Activated T-helper 2 cell treated with anti-CD3 and anti-CD28 coated beads, Interferon-gamma antibody, Interleukin-2, Interleukin-4, amounts not matched to agents 10 μg/mL and 5 μg/mL and 100 μg/mL, durations not matched to agents 14 hours and 24 hours and 36 hours (primary cell): Measurements from ENCODE around the gene RAMAC. TPM values are rescaled to one million over a fixed set of nuclear protein-coding genes. Genes with fewer than 3 reads are reported as not detected.
A peak's percentile ranks its signal among the peaks of the same experiment; 100 is the strongest.
"Not testable (repeated sequence)": the region's sequence is repeated elsewhere in the genome, so short reads cannot be mapped to it uniquely, and the experiment has no call there.

Experiments used
- DNase-seq: peaks from one replicate; pipeline ENCODE4 v3.0.0; 2021; ENCODE audit warnings: low spot score
- H3K27ac Mint-ChIP-seq: one replicate; pipeline ENCODE4 v1.8.0; 2021; ENCODE audit warnings: mixed read lengths
- H3K27me3 Mint-ChIP-seq: one replicate; pipeline ENCODE4 v1.8.0; 2021; ENCODE audit warnings: low read depth, mixed read lengths
- H3K36me3 Mint-ChIP-seq: one replicate; pipeline ENCODE4 v1.8.0; 2021; ENCODE audit warnings: low read depth, mixed read lengths
- H3K4me1 Mint-ChIP-seq: one replicate; pipeline ENCODE4 v1.8.0; 2021; ENCODE audit warnings: low read depth, mixed read lengths
- H3K4me3 Mint-ChIP-seq: one replicate; pipeline ENCODE4 v1.8.0; 2021; ENCODE audit warnings: low read depth, mild to moderate bottlenecking, moderate library complexity, mixed read lengths
- H3K9me3 Mint-ChIP-seq: one replicate; pipeline ENCODE4 v1.8.0; 2021; ENCODE audit warnings: mixed read lengths
- intact Hi-C: fragments of 100-400 bp; cut with micrococcal nuclease; formaldehyde crosslinking; loops from one replicate; pipeline ENCODE4 v1.15.1; 2023
- total RNA-seq: library from RNA; stranded (reverse); gene quantifications from 2 replicates; pipeline ENCODE4 v1.2.3, GENCODE V29; 2022

The RAMAC gene
- total RNA-seq: 21.2 and 22.7 TPM in 2 replicates

GRCh38 chr15:82985688-82986441 is at the start of gene RAMAC:
Gene RAMAC, plus strand, starts transcription at chr15:82986210. Its CDS starts 2,809 bp downstream, at chr15:82989019.
- Mint-ChIP-seq H3K4me1 (peaks cover 22% of the 10 kb centered on the region), H3K36me3 (peaks cover 34% of the 10 kb centered on the region), H3K27me3 (no peaks in the 10 kb centered on the region), H3K27ac (peak within 1 kb of the TSS; percentile 95), H3K9me3 (no peaks in the 10 kb centered on the region), H3K4me3 (peak within 1 kb of the TSS; percentile 86)
- intact Hi-C loops: loop anchor here (2.0 to 10.0 kb wide), 4 partner anchors 35 to 441 kb away; partner anchors contain the start of gene RPS17
- DNase-seq: peak; percentile 87

- Mint-ChIP-seq H3K36me3 (peaks cover 12% of the 10 kb centered on the region), H3K27me3 (peaks cover 2% of the 10 kb centered on the region)
- intact Hi-C loops: loop anchor here (2.0 kb wide), 1 partner anchor 14 kb away; no protein-coding TSS in a partner anchor
These were observed 48.9 kb upstream of the RAMAC start for GRCh38 chr15:82936966-82937711.

GRCh38 chr15:82937712-82938058 is 48.3 kb upstream of the RAMAC start:
- Mint-ChIP-seq H3K36me3 (peaks cover 12% of the 10 kb centered on the region), H3K4me1 (peaks cover 41% of the 10 kb centered on the region), H3K9me3 (no peaks in the 10 kb centered on the region), H3K27me3 (peaks cover 2% of the 10 kb centered on the region), H3K27ac (no peak overlapping the region), H3K4me3 (no peak overlapping the region)
- DNase-seq: no peak
- intact Hi-C loops: loop anchor here (2.0 kb wide), 1 partner anchor 13 kb away; no protein-coding TSS in a partner anchor

More at GRCh38 chr15:82936966-82937711, 48.9 kb upstream of the RAMAC start:
- Mint-ChIP-seq H3K27ac (no peak overlapping the region), H3K9me3 (no peaks in the 10 kb centered on the region), H3K4me3 (no peak overlapping the region), H3K4me1 (peaks cover 41% of the 10 kb centered on the region)
- DNase-seq: no peak

- H3K9me3 Mint-ChIP-seq: not testable (repeated sequence)
These were observed 46.3 kb upstream of the RAMAC start for GRCh38 chr15:82939678-82940077.

DNA sequence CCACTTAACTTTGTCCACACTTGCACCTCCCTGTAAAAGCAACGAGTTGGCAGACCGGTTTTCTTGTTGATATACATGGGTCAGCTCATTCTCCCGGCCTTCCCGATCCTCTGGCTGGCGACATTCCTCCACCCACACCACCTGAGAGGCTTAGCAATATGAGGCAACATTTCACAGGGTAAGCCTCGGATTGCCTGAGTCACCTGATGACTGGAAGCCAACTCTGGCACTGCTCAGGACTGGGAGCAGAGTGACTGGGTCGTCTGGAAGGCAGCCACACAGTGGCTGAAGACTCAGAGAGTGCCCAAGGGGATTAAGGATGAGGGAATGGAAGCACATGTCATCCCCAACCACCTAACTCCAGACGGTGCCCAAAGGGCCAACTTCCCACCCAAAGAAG is 43.3 kb upstream of the RAMAC start:
- intact Hi-C loops: no loop called here
- DNase-seq: no peak
- Mint-ChIP-seq H3K4me1 (peaks cover 21% of the 10 kb centered on the region), H3K9me3 (no peaks in the 10 kb centered on the region), H3K4me3 (no peak overlapping the region), H3K27me3 (peaks cover 8% of the 10 kb centered on the region), H3K27ac (no peak overlapping the region), H3K36me3 (peaks cover 24% of the 10 kb centered on the region)

More at GRCh38 chr15:82939678-82940077, 46.3 kb upstream of the RAMAC start:
- DNase-seq, H3K27ac Mint-ChIP-seq, intact Hi-C loops, H3K27me3 Mint-ChIP-seq, H3K4me3 Mint-ChIP-seq: not testable (repeated sequence)
- peaks cover 22% of the 10 kb centered on the region for H3K4me1 Mint-ChIP-seq
- H3K36me3 Mint-ChIP-seq: peaks cover 12% of the 10 kb centered on the region

GRCh38 chr15:82943176-82943575 is 42.8 kb upstream of the RAMAC start:
- Mint-ChIP-seq H3K9me3 (no peaks in the 10 kb centered on the region), H3K27me3 (peaks cover 8% of the 10 kb centered on the region), H3K27ac (no peak overlapping the region), H3K4me1 (peaks cover 22% of the 10 kb centered on the region), H3K4me3 (no peak overlapping the region), H3K36me3 (peaks cover 26% of the 10 kb centered on the region)
- no peak for DNase-seq
- intact Hi-C loops: no loop called here

GRCh38 chr15:82944056-82944455 is 42.0 kb upstream of the RAMAC start:
- DNase-seq: no peak
- peaks cover 16% of the 10 kb centered on the region for H3K4me1 Mint-ChIP-seq
- H3K27ac Mint-ChIP-seq: no peak overlapping the region
- H3K4me3 Mint-ChIP-seq: no peak overlapping the region
- no peaks in the 10 kb centered on the region for H3K9me3 Mint-ChIP-seq
- intact Hi-C loops: no loop called here
- peaks cover 6% of the 10 kb centered on the region for H3K27me3 Mint-ChIP-seq
- peaks cover 19% of the 10 kb centered on the region for H3K36me3 Mint-ChIP-seq

- H3K36me3 Mint-ChIP-seq: peaks cover 17% of the 10 kb centered on the region
- no peak overlapping the region for H3K4me3 Mint-ChIP-seq
- peaks cover 15% of the 10 kb centered on the region for H3K4me1 Mint-ChIP-seq
- no peaks in the 10 kb centered on the region for H3K9me3 Mint-ChIP-seq
- no peak for DNase-seq
- peaks cover 6% of the 10 kb centered on the region for H3K27me3 Mint-ChIP-seq
- intact Hi-C loops: no loop called here
- H3K27ac Mint-ChIP-seq: no peak overlapping the region
These were observed 41.2 kb upstream of the RAMAC start for GRCh38 chr15:82944821-82945220.

DNA sequence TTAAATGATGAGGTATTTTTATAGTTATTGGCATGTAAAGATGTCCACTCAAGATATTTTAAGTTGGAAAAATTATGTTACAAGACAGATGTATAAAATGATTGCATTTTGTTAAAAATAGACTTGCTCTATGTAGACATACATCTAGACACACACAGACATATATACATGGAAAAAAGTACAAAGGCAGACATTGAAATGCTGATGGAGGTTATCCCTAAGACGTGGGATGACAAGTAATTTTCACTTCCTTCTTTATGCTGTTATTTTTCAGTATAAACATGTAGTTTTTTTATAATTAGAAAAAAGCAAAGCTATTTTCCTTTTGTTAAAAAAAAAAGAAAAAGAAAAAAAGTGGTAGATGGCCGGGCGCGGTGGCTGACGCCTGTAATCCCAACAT is 40.7 kb upstream of the RAMAC start:
- Mint-ChIP-seq H3K4me3 (no peak overlapping the region), H3K27me3 (peaks cover 6% of the 10 kb centered on the region), H3K9me3 (no peaks in the 10 kb centered on the region), H3K36me3 (peaks cover 17% of the 10 kb centered on the region), H3K4me1 (peaks cover 15% of the 10 kb centered on the region), H3K27ac (no peak overlapping the region)
- no peak for DNase-seq
- intact Hi-C loops: no loop called here

DNA sequence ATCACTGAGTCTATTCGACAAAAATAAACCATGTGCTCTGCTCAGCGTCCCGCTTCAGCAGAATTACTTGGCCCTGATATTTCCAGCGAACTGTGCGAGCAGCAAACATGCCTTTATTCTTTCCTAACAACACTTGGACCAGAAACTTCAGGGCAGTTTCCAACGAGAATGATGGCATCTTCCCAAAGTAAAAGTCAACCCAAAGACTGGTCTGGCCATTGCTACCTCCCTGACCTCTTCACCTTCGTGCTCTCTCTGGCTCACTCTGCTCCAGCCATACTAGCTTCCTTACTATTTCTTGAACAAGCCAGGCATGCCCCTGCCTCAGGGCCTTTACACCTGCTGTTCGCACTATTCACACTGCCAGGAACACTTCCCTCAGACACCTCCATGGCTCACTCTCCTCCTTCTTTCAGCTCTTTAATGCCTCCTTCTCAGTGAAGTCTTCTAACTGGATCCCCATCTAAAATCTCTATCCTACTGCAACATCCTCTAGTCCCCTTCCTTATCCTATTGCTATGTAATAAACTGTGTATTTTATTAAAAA is 39.8 kb upstream of the RAMAC start:
- Mint-ChIP-seq H3K4me1 (peaks cover 15% of the 10 kb centered on the region), H3K4me3 (no peak overlapping the region), H3K9me3 (no peaks in the 10 kb centered on the region), H3K27me3 (peaks cover 6% of the 10 kb centered on the region), H3K36me3 (peaks cover 17% of the 10 kb centered on the region), H3K27ac (no peak overlapping the region)
- intact Hi-C loops: no loop called here
- DNase-seq: no peak

- intact Hi-C loops: loop anchor here (1.0 to 2.0 kb wide), 4 partner anchors 13 to 117 kb away; partner anchors contain the start of gene RAMAC
- Mint-ChIP-seq H3K36me3 (peaks cover 18% of the 10 kb centered on the region), H3K27ac (no peak overlapping the region), H3K27me3 (peaks cover 8% of the 10 kb centered on the region), H3K9me3 (no peaks in the 10 kb centered on the region), H3K4me1 (peaks cover 17% of the 10 kb centered on the region), H3K4me3 (no peak overlapping the region)
- DNase-seq: no peak
These were observed 35.7 kb upstream of the RAMAC start for GRCh38 chr15:82950295-82950694.

DNA sequence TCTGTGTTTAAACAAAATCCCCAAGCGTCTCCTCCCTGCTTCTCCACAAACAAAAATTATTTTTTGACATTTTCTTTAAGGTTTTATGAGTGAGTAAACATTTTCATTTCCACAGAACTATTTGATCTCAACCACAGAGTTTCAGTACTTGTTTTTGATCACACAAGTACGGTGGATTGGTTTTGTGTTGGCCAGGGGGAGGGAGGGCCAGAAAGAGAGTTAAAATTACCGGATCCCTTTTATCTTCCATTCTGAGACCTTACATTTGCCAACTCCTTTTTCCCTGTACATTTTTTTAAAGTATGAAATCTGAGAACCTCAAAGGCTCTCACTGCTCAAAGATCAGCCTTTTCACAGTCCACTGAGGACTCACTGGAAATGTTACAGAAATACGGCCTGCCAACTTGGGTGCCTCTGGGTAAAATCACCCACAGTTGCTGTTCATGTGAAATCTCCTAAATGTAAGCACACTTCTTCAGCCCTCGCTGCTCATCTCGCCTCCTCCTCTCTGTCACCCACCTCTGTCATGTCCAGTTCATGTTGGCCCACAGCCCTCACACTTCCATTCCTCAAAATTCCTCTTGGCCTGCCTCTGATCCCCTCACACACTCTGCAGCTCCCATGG is 35.2 kb upstream of the RAMAC start:
- no peak for DNase-seq
- Mint-ChIP-seq H3K4me1 (peaks cover 17% of the 10 kb centered on the region), H3K9me3 (no peaks in the 10 kb centered on the region), H3K27ac (no peak overlapping the region), H3K27me3 (peaks cover 8% of the 10 kb centered on the region), H3K4me3 (no peak overlapping the region), H3K36me3 (peaks cover 18% of the 10 kb centered on the region)
- intact Hi-C loops: loop anchor here (1.0 to 2.0 kb wide), 5 partner anchors 14 to 140 kb away; partner anchors contain the start of gene RAMAC
